ENCODE measurements around the gene DTYMK.
"Not testable (repeated sequence)": the region's sequence is repeated elsewhere in the genome, so short reads cannot be mapped to it uniquely, and the experiment has no call there.

Gene DTYMK

DNA sequence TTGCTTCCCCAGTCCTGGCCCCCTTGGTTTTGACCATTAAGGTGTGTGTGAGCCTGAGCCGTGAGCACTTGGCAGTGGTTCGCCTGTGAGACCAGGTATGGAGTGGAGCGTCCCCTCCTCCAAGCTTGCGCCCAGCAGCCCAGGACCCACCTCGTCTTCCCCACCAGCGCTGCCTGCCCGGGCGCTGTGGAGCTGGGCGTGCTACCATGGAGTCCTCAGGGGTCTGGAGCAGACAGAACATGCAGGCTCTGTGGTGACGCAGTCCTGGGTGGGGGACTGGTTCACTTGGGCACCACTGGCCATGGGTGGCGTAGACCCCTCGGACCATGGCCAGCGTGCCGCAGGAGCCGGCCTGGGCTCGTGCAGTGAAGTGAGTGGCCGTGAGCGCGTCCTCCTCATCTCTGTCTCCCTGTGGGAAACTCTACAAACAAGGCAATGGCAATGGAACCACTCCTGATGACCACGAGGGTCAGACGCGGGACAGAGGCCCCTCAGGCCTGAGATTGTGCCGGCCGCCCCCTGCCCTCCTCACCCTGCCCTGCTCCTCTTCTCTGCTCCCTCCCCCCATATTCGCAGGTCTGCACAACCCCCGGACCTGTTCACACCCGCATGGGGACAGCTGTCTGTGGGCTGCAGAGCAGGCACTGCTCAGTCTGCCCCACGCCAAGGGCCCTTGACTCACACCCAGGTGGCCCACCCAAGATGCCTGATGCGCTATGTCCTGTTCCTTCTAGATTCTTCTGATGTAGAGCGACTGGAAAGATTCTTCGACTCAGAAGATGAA is 15.0 kb downstream of the DTYMK start:
- DNase-seq, result no peak

DNA sequence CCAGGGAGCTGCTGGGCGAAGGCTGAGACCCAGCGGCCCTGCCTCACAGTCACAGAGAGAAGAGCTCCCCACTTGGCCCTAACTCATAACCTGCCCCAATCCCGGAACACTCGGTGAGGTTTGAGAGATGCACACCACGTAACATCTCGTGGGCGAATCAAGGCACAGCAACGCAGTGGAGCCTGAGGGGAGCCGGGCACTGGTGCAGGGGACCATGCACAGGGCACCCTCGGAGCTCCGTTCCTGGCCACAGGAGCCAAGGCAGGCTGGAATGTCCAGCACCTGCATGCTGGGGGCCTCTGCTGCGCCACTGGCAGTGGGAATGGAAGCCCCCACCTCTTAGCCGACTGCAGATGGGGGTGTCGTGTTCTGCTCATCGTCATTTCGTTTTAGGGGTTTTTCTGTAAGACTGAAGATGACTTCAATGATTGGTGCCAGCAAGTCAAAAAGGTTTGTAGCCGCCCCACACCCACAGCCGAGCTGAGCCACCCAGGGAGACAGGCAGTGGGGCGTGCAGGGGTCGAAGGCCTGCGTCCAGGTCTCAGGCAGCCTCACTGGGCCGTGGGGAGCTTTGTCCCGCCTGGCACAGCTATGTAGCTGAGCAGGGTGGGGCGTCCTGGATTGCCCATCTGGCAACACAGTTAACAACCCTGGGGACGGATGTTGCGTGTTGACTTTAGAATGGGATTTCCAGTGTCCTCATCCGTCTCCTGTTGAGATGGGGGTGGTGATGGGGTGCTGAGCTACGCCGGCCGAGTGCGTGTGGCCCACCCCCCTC is 16.1 kb downstream of the DTYMK start:
- no peak for DNase-seq

GRCh38 chr2:241668839-241669238 is 17.8 kb downstream of the DTYMK start:
- no peak for DNase-seq

DNA sequence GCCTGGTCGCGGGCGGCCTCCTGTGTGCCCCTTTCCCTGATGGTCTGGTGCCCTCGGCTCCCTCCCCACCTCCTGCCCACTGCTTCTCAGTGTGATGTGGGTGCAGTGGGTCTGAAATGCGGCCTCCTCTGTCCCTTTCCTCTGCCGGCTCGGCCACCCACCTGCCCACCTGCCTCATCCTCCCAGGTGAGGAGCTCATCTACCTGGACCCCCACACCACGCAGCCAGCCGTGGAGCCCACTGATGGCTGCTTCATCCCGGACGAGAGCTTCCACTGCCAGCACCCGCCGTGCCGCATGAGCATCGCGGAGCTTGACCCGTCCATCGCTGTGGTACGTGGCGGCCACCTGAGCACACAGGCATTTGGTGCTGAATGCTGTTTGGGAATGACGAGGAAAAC is 18.3 kb downstream of the DTYMK start:
- no peak for DNase-seq

GRCh38 chr2:241666627-241667400 is 19.8 kb downstream of the DTYMK start:
- no peak for DNase-seq

DNA sequence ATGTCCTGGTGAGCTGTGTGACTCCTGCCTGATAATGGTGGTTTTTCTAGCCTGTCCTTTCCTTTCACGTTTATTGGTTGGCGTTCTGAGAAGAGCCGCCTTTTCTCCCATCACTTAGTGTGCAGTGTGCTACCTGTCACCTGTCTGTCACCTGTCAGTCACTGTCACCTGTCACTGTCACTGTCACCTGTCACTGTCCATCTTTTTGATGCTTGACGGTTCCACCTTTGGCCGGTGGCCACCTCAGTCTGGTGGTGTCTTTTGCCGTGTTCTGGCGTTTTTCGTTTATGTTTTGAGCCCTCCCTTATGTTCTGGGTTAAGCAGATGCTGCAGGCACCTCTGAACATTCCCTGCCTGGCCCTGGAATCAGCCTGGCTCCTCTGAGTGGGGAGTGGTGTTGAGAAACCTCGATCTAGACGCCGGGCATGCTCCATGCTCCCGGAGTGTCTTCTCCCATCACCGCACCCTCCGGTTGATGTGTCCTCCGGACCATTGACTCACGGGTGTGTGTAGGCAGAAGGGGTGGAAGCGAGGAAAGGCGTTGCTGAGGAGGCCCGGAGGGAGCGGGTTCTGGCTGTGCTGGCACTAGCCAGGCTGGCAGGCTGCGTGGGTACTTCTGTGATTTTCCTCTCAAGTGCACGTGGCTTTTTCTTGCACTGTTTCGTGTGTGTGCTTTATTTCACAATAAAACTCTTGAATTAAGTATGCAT is 20.7 kb downstream of the DTYMK start:
- DNase-seq, result no peak

- DNase-seq, result not testable (repeated sequence)
Measured at GRCh38 chr2:241662731-241663130, 23.9 kb downstream of the DTYMK start.

GRCh38 chr2:241660593-241661213 is 25.9 kb downstream of the DTYMK start:
- DNase-seq, result no peak

- DNase-seq, result no peak
Measured at GRCh38 chr2:241659150-241659739, 27.4 kb downstream of the DTYMK start.

GRCh38 chr2:241658296-241658695 is 28.3 kb downstream of the DTYMK start:
- DNase-seq, result no peak

- no peak for DNase-seq
Measured at GRCh38 chr2:241657786-241658254, 28.8 kb downstream of the DTYMK start.

DNA sequence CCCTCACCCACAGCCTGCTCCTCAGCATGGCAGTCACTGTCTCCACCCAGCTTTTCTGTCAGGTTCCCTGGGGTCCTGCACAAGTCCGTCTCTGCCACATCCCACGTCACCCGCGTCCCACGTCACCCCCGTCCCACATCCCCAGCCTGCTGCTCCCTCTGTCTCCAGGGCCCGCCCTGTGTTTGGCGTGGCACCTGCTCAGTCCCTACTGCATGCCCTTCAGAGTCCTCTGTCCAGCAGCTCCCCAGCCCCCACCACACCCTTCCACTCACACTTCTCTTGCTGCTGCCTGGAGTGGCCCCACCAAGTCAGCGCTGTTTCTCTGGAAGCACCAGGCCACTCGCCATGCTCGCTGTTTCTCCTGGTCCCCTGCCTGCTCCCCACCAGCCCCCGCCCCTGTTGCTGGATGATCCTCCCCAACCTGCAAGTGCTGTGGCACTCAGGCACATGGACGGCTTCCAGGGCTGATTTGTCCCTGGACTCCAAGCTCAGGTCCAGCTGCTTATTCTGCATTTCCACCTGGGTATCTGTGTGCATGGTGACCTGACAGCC is 30.3 kb downstream of the DTYMK start:
- DNase-seq, result no peak

GRCh38 chr2:241655516-241656189 is 31.0 kb downstream of the DTYMK start:
- no peak for DNase-seq

GRCh38 chr2:241654551-241654950 is 32.1 kb downstream of the DTYMK start:
- no peak for DNase-seq

DNA sequence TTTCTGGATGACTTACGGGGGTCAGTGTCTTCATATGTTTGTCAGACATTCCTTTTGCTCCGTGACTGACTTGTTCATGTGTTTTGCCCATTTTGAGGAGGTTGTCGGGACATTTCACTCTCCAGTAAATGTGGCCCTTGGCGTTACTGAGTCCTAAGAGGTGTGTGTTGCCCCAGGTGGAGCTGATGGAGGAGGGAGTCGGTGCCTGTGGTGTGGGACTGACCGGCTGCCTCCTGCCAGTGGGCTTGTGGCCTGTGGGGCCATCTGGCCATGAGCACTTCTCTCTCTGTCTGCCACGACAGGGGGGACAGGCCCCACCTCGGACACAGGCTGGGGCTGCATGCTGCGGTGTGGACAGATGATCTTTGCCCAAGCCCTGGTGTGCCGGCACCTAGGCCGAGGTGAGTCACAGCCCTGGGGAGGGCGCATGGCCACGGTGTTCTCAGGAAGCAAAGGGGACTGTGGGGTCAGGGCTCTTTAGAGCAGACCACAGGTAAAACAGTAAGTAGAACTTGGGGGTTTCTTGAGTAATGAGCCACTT is 33.3 kb downstream of the DTYMK start:
- no peak for DNase-seq

DNA sequence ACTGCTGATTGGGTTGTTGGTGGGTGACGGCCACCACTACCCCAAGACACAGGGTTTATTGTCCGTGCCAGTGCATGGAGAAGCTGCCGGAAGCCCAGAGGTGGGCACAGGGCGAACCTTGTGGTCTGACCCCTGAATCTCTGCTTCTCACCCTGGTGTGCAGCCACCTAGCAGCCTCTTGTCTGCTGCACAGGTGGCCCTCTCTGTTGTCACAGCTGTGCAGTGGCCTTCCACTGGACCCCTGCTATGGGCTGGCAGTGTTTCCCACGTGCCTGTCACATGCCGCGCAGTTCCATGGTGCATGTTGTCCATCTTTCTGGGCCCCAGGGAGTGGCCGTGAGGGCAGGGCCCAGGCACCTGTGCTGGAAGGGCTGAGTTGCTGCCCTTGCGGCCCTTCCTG is 33.9 kb downstream of the DTYMK start:
- DNase-seq, result no peak

DNA sequence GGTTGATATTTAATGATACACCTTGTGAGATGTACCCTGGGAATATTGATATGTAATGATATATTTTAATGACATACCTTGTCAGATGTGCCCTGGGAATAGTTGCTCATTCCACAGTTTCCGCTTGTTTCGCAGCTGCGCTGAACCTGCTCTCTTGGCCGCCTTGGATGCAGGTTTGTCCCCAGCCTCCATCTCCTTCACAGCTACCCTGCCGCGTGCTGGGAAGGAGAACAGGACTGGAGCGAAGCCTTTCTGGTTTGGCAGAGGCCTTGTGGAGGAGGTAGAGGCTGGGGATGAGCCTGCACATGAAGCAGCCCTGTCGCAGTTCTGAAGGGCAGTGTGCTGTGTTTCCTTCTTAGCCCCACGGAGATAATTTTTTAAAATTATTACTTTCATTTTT is 34.5 kb downstream of the DTYMK start:
- no peak for DNase-seq

DNA sequence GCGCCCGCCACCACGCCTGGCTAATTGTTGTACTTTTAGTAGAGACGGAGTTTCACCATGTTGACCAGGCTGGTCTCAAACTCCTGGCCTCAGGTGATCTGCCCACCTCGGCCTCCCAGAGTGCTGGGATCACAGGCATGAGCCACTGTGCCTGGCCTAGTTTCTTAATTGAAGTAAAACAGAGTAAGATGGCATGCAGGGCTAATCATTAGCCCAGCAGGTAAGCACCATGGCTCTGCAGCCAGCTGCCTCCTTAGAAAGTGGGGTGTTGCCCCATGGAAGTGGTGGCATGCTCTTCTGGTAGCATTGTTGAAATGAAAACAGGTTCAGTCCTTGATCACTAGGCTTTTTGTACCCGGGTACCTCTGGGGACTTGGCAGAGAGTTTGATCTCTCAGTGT is 36.7 kb downstream of the DTYMK start:
- DNase-seq, result no peak

DNA sequence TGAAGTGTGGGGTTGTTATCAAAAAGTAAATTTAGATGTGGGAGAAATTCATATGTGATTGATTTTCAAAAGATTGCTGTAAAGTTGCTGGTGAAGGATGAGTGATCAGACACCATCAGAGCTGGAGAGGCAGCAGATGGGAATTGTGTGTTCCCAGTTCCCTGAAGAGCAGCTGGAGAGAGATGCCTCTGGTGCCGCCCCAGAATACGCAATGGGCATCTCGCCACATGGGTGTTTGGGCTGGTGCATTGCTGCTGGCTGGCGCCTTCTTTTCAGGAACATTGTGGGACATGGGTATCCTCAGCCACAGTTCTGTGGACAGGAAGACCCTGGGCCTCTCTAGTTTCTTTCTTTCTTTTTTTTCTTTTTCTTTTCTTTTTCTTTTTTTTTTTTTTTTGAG is 37.2 kb downstream of the DTYMK start:
- DNase-seq, result no peak

- DNase-seq, result no peak
Measured at GRCh38 chr2:241648453-241648852, 38.2 kb downstream of the DTYMK start.

Data from activated CD8-positive, alpha-beta memory T cell treated with anti-CD3 and anti-CD28 coated beads, Interleukin-2, amount 50 U/mL, for 4 hours (primary cell).